SU-DHL-6 (cell line): ENCODE results near the gene SSTR5.

Experiments used
- H2AFZ ChIP-seq: fragments of 200-600 bp; sonication (generic); 2 replicates; pipeline ENCODE4 v1.6.1; 2014; ENCODE audit warnings: low read depth, mild to moderate bottlenecking, moderate library complexity, mixed read lengths, antibody characterized with exemption, low read length; ENCODE audit not compliant: severe bottlenecking
- H3F3A ChIP-seq: fragments of 200-600 bp; shearing (Covaris generic); 2 replicates; pipeline ENCODE4 v1.6.0; 2016; ENCODE audit warnings: antibody characterized with exemption, mild to moderate bottlenecking; ENCODE audit not compliant: insufficient read depth
- H3K27ac ChIP-seq: fragments of 200-600 bp; sonication (generic); 2 replicates; pipeline ENCODE4 v1.5.1; 2016; ENCODE audit warnings: low read depth, mild to moderate bottlenecking, low read length, moderate library complexity, mixed read lengths
- H3K27me3 ChIP-seq: fragments of 200-600 bp; sonication (generic), shearing (Covaris generic); 2 replicates; pipeline ENCODE4 v1.6.0; 2014; ENCODE audit warnings: mild to moderate bottlenecking, low read length
- H3K36me3 ChIP-seq: fragments of 200-600 bp; sonication (generic); 2 replicates; pipeline ENCODE4 v1.6.1; 2014; ENCODE audit warnings: mild to moderate bottlenecking, low read length, mixed read lengths
- H3K4me2 ChIP-seq: fragments of 300-600, 200-600 bp; shearing (Covaris generic), sonication (generic); 2 replicates; pipeline ENCODE4 v1.6.0; 2014; ENCODE audit warnings: low read length, low read depth, mild to moderate bottlenecking; ENCODE audit not compliant: poor library complexity, severe bottlenecking
- H3K4me3 ChIP-seq: fragments of 200-600 bp; sonication (generic); 2 replicates; pipeline ENCODE4 v1.5.1; 2014; ENCODE audit warnings: antibody characterized with exemption, low read length, mild to moderate bottlenecking, mixed read lengths; ENCODE audit not compliant: insufficient read depth, poor library complexity, severe bottlenecking
- H3K79me2 ChIP-seq: fragments of 200-600 bp; sonication (generic); 2 replicates; pipeline ENCODE4 v1.6.1; 2014; ENCODE audit warnings: mild to moderate bottlenecking, low read length, moderate library complexity; ENCODE audit not compliant: insufficient read depth
- H3K9ac ChIP-seq: fragments of 200-600 bp; sonication (generic); 2 replicates; pipeline ENCODE4 v1.7.0; 2014; ENCODE audit warnings: mild to moderate bottlenecking, low read length
- H3K9me2 ChIP-seq: fragments of 200-600 bp; sonication (generic); replicated peaks from 2 replicates; pipeline ENCODE4 v1.6.1; 2014; ENCODE audit warnings: low read length; ENCODE audit not compliant: insufficient read depth
- H3K9me3 ChIP-seq: fragments of 200-600 bp; sonication (generic); 2 replicates; pipeline ENCODE4 v1.6.1; 2014; ENCODE audit warnings: low read length, mixed read lengths; ENCODE audit not compliant: insufficient read depth
- H4K20me1 ChIP-seq: fragments of 200-600 bp; sonication (generic); 2 replicates; pipeline ENCODE4 v1.6.1; 2014; ENCODE audit warnings: low read depth, mild to moderate bottlenecking, antibody characterized with exemption, low read length, moderate library complexity, mixed read lengths
- EZH2phosphoT487 ChIP-seq: fragments of 200-600 bp; sonication (generic), shearing (Covaris generic); conservative IDR thresholded peaks from 2 replicates; pipeline ENCODE4 v1.6.1; 2018; ENCODE audit warnings: mild to moderate bottlenecking, antibody characterized with exemption, low read length, moderate library complexity, mixed read lengths
- TF ChIP-seq, protein P1 (sequence below): fragments of 200-600 bp; sonication (generic); IDR thresholded peaks from one replicate; pipeline ENCODE4 v1.5.1; 2017; ENCODE audit warnings: antibody characterized with exemption, mild to moderate bottlenecking, low read length, moderate library complexity; ENCODE audit not compliant: insufficient read depth, poor library complexity, severe bottlenecking

SSTR5 gene

DNA sequence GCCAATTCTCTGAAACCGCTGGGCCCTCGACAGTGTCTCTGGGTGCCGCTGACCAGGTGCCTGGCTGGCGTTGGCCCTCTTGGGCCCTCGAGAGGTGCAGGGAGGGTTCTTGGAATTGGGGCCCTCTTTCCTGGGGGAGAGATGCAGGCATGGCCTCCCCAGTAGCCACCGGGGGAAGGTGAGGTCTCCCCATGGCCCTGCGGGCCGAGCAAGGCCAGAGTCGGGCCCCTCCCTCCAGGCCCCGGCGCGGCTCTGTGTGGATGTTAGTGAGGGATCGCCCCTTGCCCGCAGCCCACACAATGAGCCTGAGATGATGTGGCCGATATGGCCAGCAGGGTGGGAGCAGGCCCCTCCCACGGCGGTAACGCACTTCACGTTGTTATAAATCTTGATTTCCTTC lies 46.6 kb downstream of the SSTR5 start:
- Histone ChIP-seq H3K79me2 (no peaks in the 10 kb centered on the region), H3K9ac (no peak overlapping the region), H3K4me3 (no peak overlapping the region), H3K4me2 (no peak overlapping the region), H3F3A (no peaks in the 10 kb centered on the region), H3K27me3 (no peaks in the 10 kb centered on the region), H3K27ac (no peak overlapping the region), H2AFZ (no peak overlapping the region), H3K9me2 (no peaks in the 10 kb centered on the region), H4K20me1 (no peaks in the 10 kb centered on the region), H3K9me3 (no peaks in the 10 kb centered on the region), H3K36me3 (no peaks in the 10 kb centered on the region)
- TF ChIP-seq EZH2phosphoT487: no peak
- TF ChIP-seq, protein P1, sequence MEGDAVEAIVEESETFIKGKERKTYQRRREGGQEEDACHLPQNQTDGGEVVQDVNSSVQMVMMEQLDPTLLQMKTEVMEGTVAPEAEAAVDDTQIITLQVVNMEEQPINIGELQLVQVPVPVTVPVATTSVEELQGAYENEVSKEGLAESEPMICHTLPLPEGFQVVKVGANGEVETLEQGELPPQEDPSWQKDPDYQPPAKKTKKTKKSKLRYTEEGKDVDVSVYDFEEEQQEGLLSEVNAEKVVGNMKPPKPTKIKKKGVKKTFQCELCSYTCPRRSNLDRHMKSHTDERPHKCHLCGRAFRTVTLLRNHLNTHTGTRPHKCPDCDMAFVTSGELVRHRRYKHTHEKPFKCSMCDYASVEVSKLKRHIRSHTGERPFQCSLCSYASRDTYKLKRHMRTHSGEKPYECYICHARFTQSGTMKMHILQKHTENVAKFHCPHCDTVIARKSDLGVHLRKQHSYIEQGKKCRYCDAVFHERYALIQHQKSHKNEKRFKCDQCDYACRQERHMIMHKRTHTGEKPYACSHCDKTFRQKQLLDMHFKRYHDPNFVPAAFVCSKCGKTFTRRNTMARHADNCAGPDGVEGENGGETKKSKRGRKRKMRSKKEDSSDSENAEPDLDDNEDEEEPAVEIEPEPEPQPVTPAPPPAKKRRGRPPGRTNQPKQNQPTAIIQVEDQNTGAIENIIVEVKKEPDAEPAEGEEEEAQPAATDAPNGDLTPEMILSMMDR: no peak

DNA sequence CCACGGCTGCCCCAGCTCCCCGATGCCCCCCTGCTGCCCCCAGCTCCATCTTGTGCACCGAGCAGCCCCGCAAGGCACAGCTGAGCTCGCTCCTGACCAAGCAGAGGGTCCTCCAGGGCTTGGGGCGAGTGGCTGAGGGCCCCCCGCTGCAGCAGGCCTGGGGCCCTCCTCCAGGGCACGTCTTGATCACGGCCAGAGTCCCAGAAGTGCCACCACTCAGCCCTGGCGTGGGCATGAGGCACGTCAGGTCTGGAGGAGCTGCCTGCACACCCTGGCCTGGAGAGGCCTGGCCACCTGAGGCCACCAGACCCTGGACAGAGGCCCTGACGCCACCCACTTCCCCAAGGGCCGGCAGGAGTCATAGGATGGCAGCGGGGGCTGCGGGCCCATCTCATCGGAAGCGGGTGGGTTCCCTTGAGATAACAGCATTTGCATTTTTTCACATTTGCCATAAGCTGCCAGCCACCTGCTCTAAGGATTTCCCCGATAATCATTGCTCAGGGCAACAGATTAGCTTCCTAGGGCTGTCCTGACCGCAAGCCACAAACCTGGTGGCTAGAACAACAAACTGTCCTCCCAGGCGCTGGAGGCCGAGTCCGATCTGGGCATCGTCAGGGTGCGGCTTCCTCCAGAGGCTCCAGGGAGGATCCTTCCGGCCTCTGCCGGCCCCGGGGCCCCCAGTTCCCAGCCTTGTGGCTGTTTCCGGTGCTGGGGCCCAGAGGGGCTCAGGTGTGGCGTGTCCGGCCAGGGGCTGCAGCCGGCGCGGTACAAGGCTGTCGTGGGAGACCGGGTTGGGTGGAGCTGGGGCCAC lies 47.4 kb downstream of the SSTR5 start:
- Histone ChIP-seq H4K20me1 (no peaks in the 10 kb centered on the region), H3K4me2 (no peak overlapping the region), H3F3A (no peaks in the 10 kb centered on the region), H3K9me2 (no peaks in the 10 kb centered on the region), H3K9ac (no peak overlapping the region), H3K9me3 (no peaks in the 10 kb centered on the region), H3K4me3 (no peak overlapping the region), H3K27ac (no peak overlapping the region), H3K79me2 (no peaks in the 10 kb centered on the region), H3K27me3 (no peaks in the 10 kb centered on the region), H3K36me3 (no peaks in the 10 kb centered on the region), H2AFZ (no peak overlapping the region)
- no peak for TF ChIP-seq EZH2phosphoT487
- TF ChIP-seq, protein P1: no peak

DNA sequence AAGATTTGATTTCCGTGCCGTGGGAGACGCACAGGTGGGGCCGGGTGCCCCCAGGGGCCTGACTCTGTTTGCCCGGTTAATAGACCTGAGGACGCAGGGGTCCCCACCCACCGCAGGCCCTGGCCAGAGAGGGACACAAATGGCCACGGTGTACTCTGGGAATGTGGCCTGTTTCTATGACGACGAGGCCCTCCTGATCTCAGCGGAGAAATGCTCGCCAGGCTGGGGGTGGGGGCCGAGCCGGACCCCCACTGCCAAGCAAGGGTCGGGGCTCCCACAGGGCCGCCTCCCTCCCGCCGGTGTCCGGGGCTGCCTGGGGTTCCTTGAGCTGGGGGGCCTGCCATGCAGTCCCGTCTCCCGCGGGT lies 48.0 kb downstream of the SSTR5 start:
- no peak overlapping the region for H2AFZ ChIP-seq
- H3K4me2 ChIP-seq: no peak overlapping the region
- TF ChIP-seq, protein P1: no peak
- H3K4me3 ChIP-seq: no peak overlapping the region
- no peak overlapping the region for H3K27ac ChIP-seq
- H3K9ac ChIP-seq: no peak overlapping the region
- H3K9me3 ChIP-seq: no peaks in the 10 kb centered on the region
- H3K79me2 ChIP-seq: no peaks in the 10 kb centered on the region
- no peaks in the 10 kb centered on the region for H3F3A ChIP-seq
- no peaks in the 10 kb centered on the region for H4K20me1 ChIP-seq
- no peaks in the 10 kb centered on the region for H3K9me2 ChIP-seq
- no peaks in the 10 kb centered on the region for H3K27me3 ChIP-seq
- no peaks in the 10 kb centered on the region for H3K36me3 ChIP-seq
